Activated CD4-positive, alpha-beta memory T cell treated with anti-CD3 and anti-CD28 coated beads for 36 hours (primary cell): ENCODE results near the gene CLSTN1. TPM values are rescaled to one million over a fixed set of nuclear protein-coding genes. Genes with fewer than 3 reads are reported as not detected.
A peak's percentile ranks its signal among the peaks of the same experiment; 100 is the strongest.

ENCODE experiments used
- CTCF ChIA-PET: fragments of 350-600 bp; sonication (Branson Sonifier 250); formaldehyde crosslinking; loops from one replicate; lab custom pipeline; 2021; ENCODE audit warnings: antibody characterized with exemption, inconsistent platforms; lab: Charles Lee
- POLR2A ChIA-PET: fragments of 350-600 bp; sonication (Branson Sonifier 250); formaldehyde crosslinking; loops from one replicate; lab custom pipeline; 2021; ENCODE audit warnings: antibody characterized with exemption; lab: Charles Lee
- DNase-seq: peaks from one replicate; pipeline ENCODE4 v3.0.0-alpha.2; 2020
- H3K27ac Mint-ChIP-seq: one replicate; pipeline ENCODE4 v1.8.0; 2021; ENCODE audit warnings: mixed read lengths
- H3K27me3 Mint-ChIP-seq: one replicate; pipeline ENCODE4 v1.8.0; 2021; ENCODE audit warnings: mixed read lengths
- H3K36me3 Mint-ChIP-seq: one replicate; pipeline ENCODE4 v1.8.0; 2021; ENCODE audit warnings: mixed read lengths
- H3K4me1 Mint-ChIP-seq: one replicate; pipeline ENCODE4 v1.8.0; 2021; ENCODE audit warnings: low read depth, mixed read lengths
- H3K4me3 Mint-ChIP-seq: one replicate; pipeline ENCODE4 v1.8.0; 2021; ENCODE audit warnings: mild to moderate bottlenecking, mixed read lengths
- H3K9me3 Mint-ChIP-seq: one replicate; pipeline ENCODE4 v1.8.0; 2021; ENCODE audit warnings: mixed read lengths
- intact Hi-C: fragments of 100-400 bp; cut with micrococcal nuclease; formaldehyde crosslinking; loops from one replicate; pipeline ENCODE4 v1.15.1; 2023
- total RNA-seq, 2 experiments: library from RNA; stranded (reverse); gene quantifications; one replicate each; pipeline ENCODE4 v1.2.3, GENCODE V29; 2021

CLSTN1 gene
- total RNA-seq, 2 experiments from 2014 or later = 33.6 to 34.1 TPM

- Mint-ChIP-seq H3K36me3 (peaks cover 45% of the 10 kb centered on the region), H3K27ac (no peak overlapping the region)
- POLR2A ChIA-PET = no interaction called here
These were observed 88.0 kb downstream of the CLSTN1 start for GRCh38 chr1:9735800-9736199.

GRCh38 chr1:9733160-9733789 lies 90.5 kb downstream of the CLSTN1 start:
- no peak for DNase-seq
- intact Hi-C loops = no loop called here
- Mint-ChIP-seq H3K36me3 (peaks cover 59% of the 10 kb centered on the region), H3K9me3 (no peaks in the 10 kb centered on the region), H3K4me3 (no peak overlapping the region), H3K4me1 (peaks cover 36% of the 10 kb centered on the region), H3K27ac (peak overlapping the region; percentile 52), H3K27me3 (no peaks in the 10 kb centered on the region)
- POLR2A ChIA-PET = interaction anchor here (0.8 kb wide), 1 partner anchor 125 kb away, joined by 3 read pairs; no protein-coding TSS in a partner anchor
- CTCF ChIA-PET = interaction anchor here (0.8 to 1.5 kb wide), 4 partner anchors 12 to 135 kb away, joined by 3 to 6 read pairs (median 3); no protein-coding TSS in a partner anchor

More at GRCh38 chr1:9735800-9736199, 88.0 kb downstream of the CLSTN1 start:
- no peaks in the 10 kb centered on the region for H3K27me3 Mint-ChIP-seq
- intact Hi-C loops = no loop called here
- CTCF ChIA-PET = no interaction called here
- DNase-seq = no peak
- H3K9me3 Mint-ChIP-seq = no peaks in the 10 kb centered on the region
- H3K4me1 Mint-ChIP-seq = peaks cover 14% of the 10 kb centered on the region
- H3K4me3 Mint-ChIP-seq = no peak overlapping the region

GRCh38 chr1:9732123-9732971 lies 91.4 kb downstream of the CLSTN1 start:
- Mint-ChIP-seq H3K4me3 (no peak overlapping the region), H3K9me3 (no peaks in the 10 kb centered on the region), H3K27me3 (no peaks in the 10 kb centered on the region), H3K36me3 (peaks cover 67% of the 10 kb centered on the region), H3K4me1 (peaks cover 45% of the 10 kb centered on the region), H3K27ac (peak overlapping the region; percentile 51)
- ChIA-PET POLR2A (no interaction called here), CTCF (interaction anchor here (0.9 to 1.5 kb wide), 2 partner anchors 11 to 106 kb away, joined by 3 to 6 read pairs; no protein-coding TSS in a partner anchor)
- intact Hi-C loops = no loop called here
- no peak for DNase-seq

GRCh38 chr1:9731561-9731960 lies 92.2 kb downstream of the CLSTN1 start:
- ChIA-PET POLR2A (no interaction called here), CTCF (no interaction called here)
- no peak overlapping the region for H3K4me3 Mint-ChIP-seq
- H3K36me3 Mint-ChIP-seq = peaks cover 75% of the 10 kb centered on the region
- H3K27me3 Mint-ChIP-seq = no peaks in the 10 kb centered on the region
- H3K4me1 Mint-ChIP-seq = peaks cover 51% of the 10 kb centered on the region
- intact Hi-C loops = no loop called here
- H3K27ac Mint-ChIP-seq = peak overlapping the region; percentile 18
- no peak for DNase-seq
- no peaks in the 10 kb centered on the region for H3K9me3 Mint-ChIP-seq

- DNase-seq = no peak
- CTCF ChIA-PET = no interaction called here
- no peaks in the 10 kb centered on the region for H3K27me3 Mint-ChIP-seq
- POLR2A ChIA-PET = no interaction called here
- peaks cover 77% of the 10 kb centered on the region for H3K36me3 Mint-ChIP-seq
- peak overlapping the region; percentile 33 for H3K4me3 Mint-ChIP-seq
- peak overlapping the region; percentile 58 for H3K27ac Mint-ChIP-seq
- intact Hi-C loops = no loop called here
- H3K4me1 Mint-ChIP-seq = peaks cover 51% of the 10 kb centered on the region
- H3K9me3 Mint-ChIP-seq = no peaks in the 10 kb centered on the region
These were observed 92.7 kb downstream of the CLSTN1 start for GRCh38 chr1:9731051-9731537.

- H3K27ac Mint-ChIP-seq = peak overlapping the region; percentile 58
- DNase-seq = peak; percentile 43
- POLR2A ChIA-PET = interaction anchor here (0.6 to 0.7 kb wide), 2 partner anchors 72 to 101 kb away, joined by 3 read pairs; no protein-coding TSS in a partner anchor
- H3K27me3 Mint-ChIP-seq = no peaks in the 10 kb centered on the region
- no peaks in the 10 kb centered on the region for H3K9me3 Mint-ChIP-seq
- peaks cover 51% of the 10 kb centered on the region for H3K4me1 Mint-ChIP-seq
- intact Hi-C loops = no loop called here
- H3K4me3 Mint-ChIP-seq = peak overlapping the region; percentile 33
- peaks cover 72% of the 10 kb centered on the region for H3K36me3 Mint-ChIP-seq
- CTCF ChIA-PET = interaction anchor here (1.3 to 2.7 kb wide), 2 partner anchors 9 to 28 kb away, joined by 5 to 8 read pairs; no protein-coding TSS in a partner anchor
These were observed 93.5 kb downstream of the CLSTN1 start for GRCh38 chr1:9730096-9730901.

- peak overlapping the region; percentile 90 for H3K27ac Mint-ChIP-seq
- intact Hi-C loops = loop anchor here (2.0 to 5.0 kb wide), 6 partner anchors 71 to 303 kb away; partner anchors contain the start of genes CLSTN1, TMEM201 and UBE4B
- peaks cover 51% of the 10 kb centered on the region for H3K4me1 Mint-ChIP-seq
- DNase-seq = no peak
- no peaks in the 10 kb centered on the region for H3K27me3 Mint-ChIP-seq
- H3K9me3 Mint-ChIP-seq = no peaks in the 10 kb centered on the region
- ChIA-PET POLR2A (interaction anchor here (0.6 to 1.9 kb wide), 4 partner anchors 12 to 101 kb away, joined by 3 to 9 read pairs (median 3); no protein-coding TSS in a partner anchor), CTCF (interaction anchor here (1.0 to 2.7 kb wide), 3 partner anchors 8 to 27 kb away, joined by 3 to 8 read pairs (median 5); no protein-coding TSS in a partner anchor)
- H3K4me3 Mint-ChIP-seq = no peak overlapping the region
- H3K36me3 Mint-ChIP-seq = peaks cover 76% of the 10 kb centered on the region
These were observed 94.2 kb downstream of the CLSTN1 start for GRCh38 chr1:9729523-9729922.

GRCh38 chr1:9728451-9729295 lies 95.1 kb downstream of the CLSTN1 start:
- H3K9me3 Mint-ChIP-seq = peaks cover 2% of the 10 kb centered on the region
- CTCF ChIA-PET = interaction anchor here (1.0 to 2.7 kb wide), 5 partner anchors 8 to 101 kb away, joined by 3 to 8 read pairs (median 5); no protein-coding TSS in a partner anchor
- no peaks in the 10 kb centered on the region for H3K27me3 Mint-ChIP-seq

GRCh38 chr1:9726905-9727595 lies 96.7 kb downstream of the CLSTN1 start:
- POLR2A ChIA-PET = interaction anchor here (0.6 to 1.4 kb wide), 2 partner anchors 98 to 825 kb away, joined by 4 to 5 read pairs; no protein-coding TSS in a partner anchor
- H3K4me1 Mint-ChIP-seq = peaks cover 54% of the 10 kb centered on the region
- peak overlapping the region; percentile 66 for H3K27ac Mint-ChIP-seq

More at GRCh38 chr1:9728451-9729295, 95.1 kb downstream of the CLSTN1 start:
- Mint-ChIP-seq H3K36me3 (peaks cover 79% of the 10 kb centered on the region), H3K27ac (peak overlapping the region; percentile 90), H3K4me3 (peak overlapping the region; percentile 66), H3K4me1 (peaks cover 57% of the 10 kb centered on the region)
- DNase-seq = peak; percentile 90
- intact Hi-C loops = loop anchor here (1.0 to 5.0 kb wide), 9 partner anchors 11 to 304 kb away; partner anchors contain the start of genes CLSTN1, TMEM201 and UBE4B
- POLR2A ChIA-PET = interaction anchor here (1.0 to 1.9 kb wide), 4 partner anchors 9 to 175 kb away, joined by 3 to 9 read pairs (median 4); no protein-coding TSS in a partner anchor

More at GRCh38 chr1:9726905-9727595, 96.7 kb downstream of the CLSTN1 start:
- Mint-ChIP-seq H3K4me3 (no peak overlapping the region), H3K36me3 (peaks cover 83% of the 10 kb centered on the region), H3K9me3 (peaks cover 6% of the 10 kb centered on the region), H3K27me3 (no peaks in the 10 kb centered on the region)
- CTCF ChIA-PET = interaction anchor here (0.6 to 2.7 kb wide), 8 partner anchors 10 to 446 kb away, joined by 3 to 8 read pairs (median 3); no protein-coding TSS in a partner anchor
- intact Hi-C loops = loop anchor here (5.0 kb wide), 3 partner anchors 95 to 175 kb away; partner anchors contain the start of genes CLSTN1 and TMEM201
- no peak for DNase-seq
